ENCODE data around the gene RERE. TPM values are rescaled to one million over a fixed set of nuclear protein-coding genes. Genes with fewer than 3 reads are reported as not detected.

RERE gene
- total RNA-seq, 1 donor = 27.0 TPM

GRCh38 chr1:8314346-8315280 lies 502.8 kb downstream of the RERE start:
- peak; percentile 81 for DNase-seq (ENCODE audit: low read depth)
- TF ChIP-seq CTCF (IDR thresholded peaks at IDR 0.05; ENCODE audit: insufficient read depth, low read length) = peak; percentile 94
- no peak overlapping the region for H3K4me3 ChIP-seq (ENCODE audit: low read depth, low read length)

- H3K4me3 ChIP-seq (ENCODE audit: low read depth, low read length) = no peak overlapping the region
- no peak for TF ChIP-seq CTCF (IDR thresholded peaks at IDR 0.05; ENCODE audit: insufficient read depth, low read length)
- DNase-seq (ENCODE audit: low read depth) = no peak
Observed at GRCh38 chr1:8313231-8313630, 504.2 kb downstream of the RERE start.

GRCh38 chr1:8312235-8313218 lies 504.9 kb downstream of the RERE start:
- no peak for DNase-seq (ENCODE audit: low read depth)
- no peak for TF ChIP-seq CTCF (IDR thresholded peaks at IDR 0.05; ENCODE audit: insufficient read depth, low read length)
- no peak overlapping the region for H3K4me3 ChIP-seq (ENCODE audit: low read depth, low read length)

GRCh38 chr1:8311068-8311718 lies 506.2 kb downstream of the RERE start:
- DNase-seq (ENCODE audit: low read depth) = no peak
- H3K4me3 ChIP-seq (ENCODE audit: low read depth, low read length) = no peak overlapping the region
- no peak for TF ChIP-seq CTCF (IDR thresholded peaks at IDR 0.05; ENCODE audit: insufficient read depth, low read length)

- TF ChIP-seq CTCF (IDR thresholded peaks at IDR 0.05; ENCODE audit: insufficient read depth, low read length) = no peak
- no peak for DNase-seq (ENCODE audit: low read depth)
- H3K4me3 ChIP-seq (ENCODE audit: low read depth, low read length) = no peak overlapping the region
Observed at GRCh38 chr1:8307628-8308027, 509.8 kb downstream of the RERE start.

GRCh38 chr1:8303876-8304275 lies 513.6 kb downstream of the RERE start:
- H3K4me3 ChIP-seq (ENCODE audit: low read depth, low read length) = no peak overlapping the region
- TF ChIP-seq CTCF (IDR thresholded peaks at IDR 0.05; ENCODE audit: insufficient read depth, low read length) = no peak
- DNase-seq (ENCODE audit: low read depth) = no peak

All from fibroblast of the aortic adventitia (primary cell).